RWPE2 (cell line): ENCODE measurements around the gene UBASH3B.
"Not testable (repeated sequence)": the region's sequence is repeated elsewhere in the genome, so short reads cannot be mapped to it uniquely, and the experiment has no call there.

Experiments
- ATAC-seq: fragments of 200-7000 bp; cut with Tn5 transposase; 3 replicates; pipeline ENCODE4 v1.9.1; 2021; ENCODE audit warnings: low read depth
- DNase-seq: peaks from one replicate; pipeline ENCODE4 v3.0.0-alpha.2; 2020; ENCODE audit warnings: low spot score
- H3K27ac ChIP-seq: fragments of 450-650 bp; 2 replicates; pipeline ENCODE4 v1.5.1; 2017; ENCODE audit warnings: mild to moderate bottlenecking; ENCODE audit not compliant: poor library complexity, severe bottlenecking
- H3K27me3 ChIP-seq: fragments of 250-450 bp; sonication (Bioruptor Pico); 2 replicates; pipeline ENCODE4 v1.5.1; 2021; ENCODE audit warnings: mild to moderate bottlenecking, moderate library complexity; ENCODE audit not compliant: insufficient read depth, poor library complexity, severe bottlenecking
- H3K36me3 ChIP-seq: fragments of 250-450 bp; sonication (Bioruptor Pico); 2 replicates; pipeline ENCODE4 v1.5.1; 2020; ENCODE audit warnings: low read depth, mild to moderate bottlenecking, moderate library complexity
- H3K4me1 ChIP-seq: fragments of 250-450 bp; sonication (Bioruptor Pico); 2 replicates; pipeline ENCODE4 v1.5.1; 2021; ENCODE audit warnings: mild to moderate bottlenecking, moderate library complexity; ENCODE audit not compliant: insufficient read depth, poor library complexity, severe bottlenecking
- H3K4me3 ChIP-seq: fragments of 250-450 bp; sonication (Bioruptor Pico); 2 replicates; pipeline ENCODE4 v1.5.1; 2021; ENCODE audit warnings: mild to moderate bottlenecking, moderate library complexity; ENCODE audit not compliant: severe bottlenecking
- H3K9me3 ChIP-seq: fragments of 250-450 bp; sonication (Bioruptor Pico); 2 replicates; pipeline ENCODE4 v1.5.1; 2021; ENCODE audit warnings: mild to moderate bottlenecking, moderate library complexity; ENCODE audit not compliant: severe bottlenecking
- TF ChIP-seq, protein P1 (sequence below): fragments of 450-650 bp; IDR thresholded peaks from one replicate; pipeline ENCODE4 v1.5.1; 2017; ENCODE audit warnings: mild to moderate bottlenecking, moderate library complexity; ENCODE audit not compliant: poor library complexity, severe bottlenecking

The UBASH3B gene

DNA sequence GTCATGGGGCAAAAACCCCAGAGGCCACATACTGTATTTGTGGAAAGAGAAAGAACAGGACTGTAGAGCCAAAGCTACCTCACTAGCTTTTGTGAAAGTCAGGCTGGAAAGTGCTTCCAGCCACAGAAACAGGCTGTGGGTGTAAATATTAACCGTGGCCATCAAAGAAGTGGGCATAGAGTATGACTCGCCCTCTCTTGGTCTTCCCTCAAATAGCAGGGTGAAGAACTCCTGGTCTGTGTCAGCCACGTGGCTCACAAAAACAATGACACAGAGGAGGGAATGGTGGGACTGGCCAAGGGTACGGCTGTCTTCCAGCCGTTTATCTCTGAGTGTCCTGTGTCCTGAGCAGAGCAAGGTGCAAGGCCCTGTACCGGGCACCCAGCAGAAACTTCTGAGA lies 37.6 kb upstream of the UBASH3B start:
- Histone ChIP-seq H3K27me3 (no peaks in the 10 kb centered on the region), H3K27ac (no peak overlapping the region), H3K4me1 (no peaks in the 10 kb centered on the region), H3K4me3 (no peak overlapping the region), H3K36me3 (no peaks in the 10 kb centered on the region), H3K9me3 (no peaks in the 10 kb centered on the region)
- TF ChIP-seq, protein P1, sequence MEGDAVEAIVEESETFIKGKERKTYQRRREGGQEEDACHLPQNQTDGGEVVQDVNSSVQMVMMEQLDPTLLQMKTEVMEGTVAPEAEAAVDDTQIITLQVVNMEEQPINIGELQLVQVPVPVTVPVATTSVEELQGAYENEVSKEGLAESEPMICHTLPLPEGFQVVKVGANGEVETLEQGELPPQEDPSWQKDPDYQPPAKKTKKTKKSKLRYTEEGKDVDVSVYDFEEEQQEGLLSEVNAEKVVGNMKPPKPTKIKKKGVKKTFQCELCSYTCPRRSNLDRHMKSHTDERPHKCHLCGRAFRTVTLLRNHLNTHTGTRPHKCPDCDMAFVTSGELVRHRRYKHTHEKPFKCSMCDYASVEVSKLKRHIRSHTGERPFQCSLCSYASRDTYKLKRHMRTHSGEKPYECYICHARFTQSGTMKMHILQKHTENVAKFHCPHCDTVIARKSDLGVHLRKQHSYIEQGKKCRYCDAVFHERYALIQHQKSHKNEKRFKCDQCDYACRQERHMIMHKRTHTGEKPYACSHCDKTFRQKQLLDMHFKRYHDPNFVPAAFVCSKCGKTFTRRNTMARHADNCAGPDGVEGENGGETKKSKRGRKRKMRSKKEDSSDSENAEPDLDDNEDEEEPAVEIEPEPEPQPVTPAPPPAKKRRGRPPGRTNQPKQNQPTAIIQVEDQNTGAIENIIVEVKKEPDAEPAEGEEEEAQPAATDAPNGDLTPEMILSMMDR: no peak
- DNase-seq (no peak), ATAC-seq (no peak)

DNA sequence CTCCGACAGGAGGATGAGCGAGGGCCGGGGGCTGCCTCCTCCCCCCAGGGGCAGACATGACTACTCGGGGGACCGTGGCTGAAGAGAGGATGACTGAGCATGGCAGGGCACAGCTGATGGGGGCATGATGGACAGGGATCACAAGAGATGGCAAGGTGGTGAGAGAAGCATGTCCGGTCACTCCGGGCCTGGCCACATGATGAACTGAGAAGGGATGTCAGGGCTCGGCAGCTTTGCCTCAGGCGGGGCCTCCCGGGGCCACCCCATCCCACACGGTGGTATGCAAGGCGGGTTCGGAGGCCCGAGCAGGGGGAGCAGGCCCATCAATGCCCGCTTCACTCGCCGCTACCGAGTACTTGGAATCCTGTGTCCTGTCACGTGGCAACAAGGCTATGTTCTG lies 36.6 kb upstream of the UBASH3B start:
- Histone ChIP-seq H3K4me3 (no peak overlapping the region), H3K36me3 (no peaks in the 10 kb centered on the region), H3K27ac (no peak overlapping the region), H3K9me3 (no peaks in the 10 kb centered on the region), H3K27me3 (no peaks in the 10 kb centered on the region), H3K4me1 (no peaks in the 10 kb centered on the region)
- TF ChIP-seq, protein P1: no peak
- ATAC-seq: no peak
- DNase-seq: no peak

DNA sequence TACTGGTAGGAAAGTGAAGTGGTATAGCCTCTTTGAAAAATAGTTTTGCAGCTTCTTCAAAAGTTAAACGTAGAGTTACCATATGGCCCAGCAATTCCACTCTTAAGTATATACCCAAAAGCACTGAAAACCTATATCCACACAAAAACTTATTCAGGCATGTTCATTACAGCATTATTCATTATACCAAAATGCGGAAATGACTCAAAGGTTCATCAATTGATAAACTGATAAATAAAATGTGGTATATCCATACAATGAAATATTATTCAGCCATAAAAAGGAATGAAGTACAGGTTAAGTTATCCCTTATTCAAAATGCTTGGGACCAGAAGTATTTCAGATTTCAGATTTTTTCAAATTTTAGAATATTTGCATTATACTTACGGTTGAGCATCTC lies 35.8 kb upstream of the UBASH3B start:
- no peaks in the 10 kb centered on the region for H3K36me3 ChIP-seq
- no peak for ATAC-seq
- H3K4me3 ChIP-seq: no peak overlapping the region
- H3K27me3 ChIP-seq: no peaks in the 10 kb centered on the region
- H3K9me3 ChIP-seq: no peaks in the 10 kb centered on the region
- H3K27ac ChIP-seq: no peak overlapping the region
- TF ChIP-seq, protein P1: no peak
- H3K4me1 ChIP-seq: no peaks in the 10 kb centered on the region
- no peak for DNase-seq

DNA sequence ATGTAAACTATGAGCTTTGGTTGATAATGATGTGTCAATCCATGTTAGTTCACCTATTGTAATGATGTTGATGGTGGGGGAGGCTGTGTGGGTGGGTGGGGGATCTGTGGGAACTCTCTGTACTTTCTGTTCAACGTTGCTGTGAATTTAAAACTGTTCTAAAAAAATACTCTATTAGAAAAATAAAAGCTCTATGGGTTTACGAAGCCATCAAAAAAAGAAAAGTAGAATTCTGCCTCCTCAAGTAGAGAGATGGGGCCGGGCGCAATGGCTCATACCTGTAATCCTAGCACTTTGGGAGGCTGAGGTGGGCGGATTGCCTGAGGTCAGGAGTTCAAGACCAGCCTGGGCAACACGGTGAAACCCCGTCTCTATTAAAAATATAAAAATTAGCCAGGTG lies 30.0 kb upstream of the UBASH3B start:
- not testable (repeated sequence) for H3K36me3 ChIP-seq, DNase-seq, H3K27me3 ChIP-seq, ATAC-seq, H3K4me1 ChIP-seq, H3K27ac ChIP-seq, H3K9me3 ChIP-seq, H3K4me3 ChIP-seq

DNA sequence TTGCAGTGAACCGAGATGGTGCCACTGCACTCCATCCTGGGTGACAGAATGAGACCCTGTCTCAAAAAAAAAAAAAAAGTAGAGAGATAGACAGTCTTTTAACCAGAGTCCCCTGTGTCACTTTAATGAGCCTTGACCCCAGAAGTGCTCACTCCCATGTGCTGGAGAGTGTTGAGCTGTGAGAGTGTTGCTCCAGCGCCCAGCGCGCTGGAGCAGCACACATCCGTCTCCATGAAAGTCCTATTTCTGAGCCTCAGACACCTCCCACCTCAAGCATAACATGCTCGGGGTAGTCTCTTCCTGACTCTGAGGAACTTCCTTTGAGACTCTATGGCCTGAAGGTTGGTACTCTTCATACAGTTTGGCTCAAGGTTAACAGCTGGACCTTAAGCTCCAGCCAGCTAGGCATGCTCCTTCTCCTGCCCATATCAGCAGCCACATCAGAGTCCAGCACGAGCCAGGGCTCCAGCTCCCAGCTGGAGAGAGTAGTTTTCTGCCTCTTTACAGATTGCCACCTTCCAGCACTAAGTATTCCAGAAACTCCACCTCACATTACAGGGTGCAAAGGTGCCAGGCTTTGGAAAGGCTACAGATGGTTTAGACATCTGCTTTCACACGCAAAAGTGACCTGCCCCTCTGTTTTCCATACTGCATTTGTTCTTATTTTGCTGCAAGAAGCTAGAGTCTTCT lies 29.4 kb upstream of the UBASH3B start:
- Histone ChIP-seq H3K27ac (no peak overlapping the region), H3K4me1 (no peaks in the 10 kb centered on the region), H3K27me3 (no peaks in the 10 kb centered on the region), H3K4me3 (no peak overlapping the region), H3K9me3 (no peaks in the 10 kb centered on the region), H3K36me3 (no peaks in the 10 kb centered on the region)
- ATAC-seq (no peak), DNase-seq (no peak)
- TF ChIP-seq, protein P1: no peak
